Psoas muscle (tissue), 8 donors: ENCODE measurements around the gene FAM184B. TPM values are rescaled to one million over a fixed set of nuclear protein-coding genes. Genes with fewer than 3 reads are reported as not detected.

Experiments used
- ATAC-seq, 4 donors: fragments of 200-7000 bp; cut with Tn5 transposase; one replicate each; pipeline ENCODE4 v1.9.1; 2020; ENCODE audit warnings: moderate library complexity in 3 of 4, mild to moderate bottlenecking in 2 of 4
- DNase-seq, 2 donors: peaks; one replicate each; pipeline ENCODE4 v3.0.0-alpha.2; 2020
- H3K27ac ChIP-seq: fragments of 200-600 bp; one replicate; pipeline ENCODE4 v1.8.0; 2022
- H3K27me3 ChIP-seq, 3 donors: fragments of 200-600 bp in 1 of 3; one replicate each; pipeline versions ENCODE4 v1.6.1 to v1.8.0; 2013 to 2022; ENCODE audit warnings: low read length in 2 of 3, mild to moderate bottlenecking in 2 of 3, moderate library complexity in 1 of 3; ENCODE audit not compliant: insufficient read depth in 3 of 3
- H3K36me3 ChIP-seq, 2 donors: fragments of 200-600 bp in 1 of 2; one replicate each; pipeline versions ENCODE4 v1.6.1 to v1.8.0; 2013 to 2022; ENCODE audit warnings: low read depth in 1 of 2, mild to moderate bottlenecking in 1 of 2, moderate library complexity in 1 of 2; ENCODE audit not compliant: insufficient read depth in 1 of 2
- H3K4me1 ChIP-seq: fragments of 200-600 bp; one replicate; pipeline ENCODE4 v1.8.0; 2022
- H3K4me3 ChIP-seq: fragments of 200-600 bp; one replicate; pipeline ENCODE4 v1.8.0; 2022; ENCODE audit warnings: mild to moderate bottlenecking
- H3K9me3 ChIP-seq: fragments of 200-600 bp; one replicate; pipeline ENCODE4 v1.8.0; 2022
- WGBS, 3 donors: extraction: QIAGEN DNeasy Blood & Tissue Kit; methylation state at CpG; one replicate each; pipeline versions ENCODE4 v1.1.6 to v1.1.7; 2013; 5-methylcytosine and 5-hydroxymethylcytosine counted together
- intact Hi-C, 2 donors: fragments of 100-400 bp; cut with DNase I; formaldehyde crosslinking; loops; one replicate each; pipeline versions ENCODE4 v1.11.0 to v1.14.2; 2022
- polyA plus RNA-seq, 3 donors: library from polyadenylated mRNA; stranded (reverse); fragments of 200-250 nt; gene quantifications; one replicate each; pipeline ENCODE4 v1.2.3, GENCODE V29; 2013
- total RNA-seq, 4 donors: library from RNA; stranded (reverse); fragmentation: NEBNext Ultra II Directional in 2 of 4; extraction: Animal tissue kit (Norgen Biotek cat#: 25700) in 2 of 4; gene quantifications; one replicate each; pipeline versions ENCODE4 v1.2.1 to v1.2.4, GENCODE V29; 2021 to 2023
- TF ChIP-seq, protein P1 (sequence below): fragments of 200-600 bp; IDR thresholded peaks from one replicate; pipeline ENCODE4 v1.8.0; 2022; ENCODE audit warnings: antibody characterized with exemption
- donor health status: healthy with polysubstance abuse.
- donor health status: DM: no; HTN: no; CAD: no; lungs with moderate emphysema.
- donor health status: Bipolar disorder and iron deficiency.
- donor health status: healthy.
- donor health status: DM: yes; HTN: yes; CAD: no.
- donor health status: DM: no; HTN: no; CAD: no.
- donor health status: DM: no; HTN: no; CAD: no.
- donor health status: DM: yes; HTN: yes; CAD: no.

Gene FAM184B
- total and polyA plus RNA-seq, 7 donors, result 0.03 to 2.6 (median 0.38) TPM

DNA sequence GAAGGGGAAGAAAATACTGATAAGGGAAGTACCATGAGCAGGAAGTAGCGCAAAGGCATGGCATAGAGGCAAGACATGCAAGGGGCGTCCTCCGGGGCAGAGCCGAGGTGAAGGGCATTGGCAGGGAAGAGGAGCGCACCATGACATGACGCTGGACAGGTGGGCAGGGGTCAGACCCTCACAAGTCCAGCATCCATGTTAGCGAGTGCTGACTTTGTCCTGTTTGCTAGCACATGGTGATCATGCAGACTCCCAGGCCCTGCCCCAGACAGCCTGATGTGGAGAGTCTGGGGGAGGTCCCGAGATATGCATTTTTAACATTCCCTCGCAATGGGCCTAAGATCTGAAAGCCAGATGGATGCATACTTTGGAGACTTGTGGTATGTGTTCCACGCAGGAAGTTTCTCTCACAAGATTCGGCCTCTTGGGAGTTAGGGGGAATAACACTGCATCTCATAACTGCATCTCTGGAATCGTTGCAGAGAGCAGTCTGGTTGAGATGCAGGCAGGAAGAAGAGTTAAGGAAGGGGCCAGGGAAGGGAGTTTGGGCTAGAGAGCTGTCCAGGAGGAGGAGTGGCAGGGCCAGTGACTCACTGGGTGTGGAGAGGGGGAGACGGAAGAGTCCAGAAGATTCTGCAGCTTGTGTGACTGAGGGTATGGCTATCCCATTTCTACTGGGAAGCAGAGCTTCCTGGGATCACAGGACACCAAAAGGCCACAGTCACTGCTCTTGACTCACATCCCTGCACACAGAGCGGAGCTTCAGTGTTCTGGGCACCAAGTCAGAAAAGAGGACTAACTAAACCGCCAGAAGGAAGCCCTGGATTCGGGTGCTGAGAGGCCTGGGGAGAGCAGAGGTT lies 59.7 kb downstream of the FAM184B start:
- TF ChIP-seq, protein P1, sequence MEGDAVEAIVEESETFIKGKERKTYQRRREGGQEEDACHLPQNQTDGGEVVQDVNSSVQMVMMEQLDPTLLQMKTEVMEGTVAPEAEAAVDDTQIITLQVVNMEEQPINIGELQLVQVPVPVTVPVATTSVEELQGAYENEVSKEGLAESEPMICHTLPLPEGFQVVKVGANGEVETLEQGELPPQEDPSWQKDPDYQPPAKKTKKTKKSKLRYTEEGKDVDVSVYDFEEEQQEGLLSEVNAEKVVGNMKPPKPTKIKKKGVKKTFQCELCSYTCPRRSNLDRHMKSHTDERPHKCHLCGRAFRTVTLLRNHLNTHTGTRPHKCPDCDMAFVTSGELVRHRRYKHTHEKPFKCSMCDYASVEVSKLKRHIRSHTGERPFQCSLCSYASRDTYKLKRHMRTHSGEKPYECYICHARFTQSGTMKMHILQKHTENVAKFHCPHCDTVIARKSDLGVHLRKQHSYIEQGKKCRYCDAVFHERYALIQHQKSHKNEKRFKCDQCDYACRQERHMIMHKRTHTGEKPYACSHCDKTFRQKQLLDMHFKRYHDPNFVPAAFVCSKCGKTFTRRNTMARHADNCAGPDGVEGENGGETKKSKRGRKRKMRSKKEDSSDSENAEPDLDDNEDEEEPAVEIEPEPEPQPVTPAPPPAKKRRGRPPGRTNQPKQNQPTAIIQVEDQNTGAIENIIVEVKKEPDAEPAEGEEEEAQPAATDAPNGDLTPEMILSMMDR, result no peak
- DNase-seq (no peak), ATAC-seq (peak in 3 of 4 donors; percentile 46 to 64 (median 57))
- Histone ChIP-seq H3K27ac (no peak overlapping the region), H3K36me3 (no peaks in the 10 kb centered on the region), H3K4me1 (no peaks in the 10 kb centered on the region), H3K9me3 (no peaks in the 10 kb centered on the region), H3K4me3 (no peak overlapping the region), H3K27me3 (no peaks in the 10 kb centered on the region)
- 60 to 69% (median 61%) methylated on average over 16 of the region's 16 CpGs for WGBS, 3 donors
- intact Hi-C loops, result no loop called here

DNA sequence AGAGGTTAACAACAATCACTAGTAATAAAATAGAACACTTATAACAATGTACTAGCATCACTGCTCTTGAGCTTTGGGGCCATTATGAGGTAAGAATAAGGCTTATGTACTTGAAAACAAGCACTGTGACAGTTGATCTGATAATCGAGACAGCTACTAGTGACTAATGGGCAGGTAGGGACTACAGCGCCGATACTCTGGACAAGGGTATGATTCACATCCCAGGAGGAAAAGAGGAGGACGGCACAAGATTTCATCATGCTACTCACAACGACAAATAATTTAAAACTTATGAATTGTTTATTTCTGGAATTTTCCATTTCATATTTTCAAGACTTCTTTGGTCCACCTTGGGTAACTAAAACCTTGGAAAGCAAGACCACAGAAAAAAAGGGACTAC lies 62.3 kb downstream of the FAM184B start:
- Histone ChIP-seq H3K4me3 (no peak overlapping the region), H3K36me3 (no peaks in the 10 kb centered on the region), H3K4me1 (no peaks in the 10 kb centered on the region), H3K27me3 (no peaks in the 10 kb centered on the region), H3K27ac (no peak overlapping the region), H3K9me3 (no peaks in the 10 kb centered on the region)
- DNase-seq, result no peak
- intact Hi-C loops, result no loop called here
- 83 to 87% (median 84%) methylated on average over 5 of the region's 5 CpGs for WGBS, 3 donors
- ATAC-seq, result no peak
- TF ChIP-seq, protein P1, result no peak

DNA sequence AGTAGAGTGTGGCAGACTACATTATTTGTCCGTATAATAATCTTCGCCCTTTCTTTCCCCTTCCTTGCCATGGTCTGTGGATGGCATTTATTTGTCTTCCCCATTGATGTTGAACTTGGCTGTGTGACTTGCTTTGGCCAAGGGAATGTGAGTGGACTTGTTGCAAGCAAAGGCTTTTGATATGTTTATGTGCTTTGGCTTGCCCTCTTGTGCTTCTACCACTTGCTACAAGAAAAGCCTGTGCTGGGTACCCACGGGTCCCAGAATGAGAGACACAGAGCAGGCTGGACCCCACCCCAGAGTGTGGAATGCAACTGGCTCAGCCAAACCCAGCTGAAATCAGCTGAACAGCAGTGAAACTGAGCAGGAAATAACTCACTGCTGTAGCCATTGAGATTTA lies 63.0 kb downstream of the FAM184B start:
- intact Hi-C loops, result no loop called here
- Histone ChIP-seq H3K9me3 (no peaks in the 10 kb centered on the region), H3K27ac (no peak overlapping the region), H3K4me1 (no peaks in the 10 kb centered on the region), H3K27me3 (no peaks in the 10 kb centered on the region), H3K4me3 (no peak overlapping the region), H3K36me3 (no peaks in the 10 kb centered on the region)
- 63 to 66% (median 65%) methylated on average over 3 of the region's 3 CpGs for WGBS, 3 donors
- TF ChIP-seq, protein P1, result no peak
- no peak for DNase-seq
- ATAC-seq, result no peak

DNA sequence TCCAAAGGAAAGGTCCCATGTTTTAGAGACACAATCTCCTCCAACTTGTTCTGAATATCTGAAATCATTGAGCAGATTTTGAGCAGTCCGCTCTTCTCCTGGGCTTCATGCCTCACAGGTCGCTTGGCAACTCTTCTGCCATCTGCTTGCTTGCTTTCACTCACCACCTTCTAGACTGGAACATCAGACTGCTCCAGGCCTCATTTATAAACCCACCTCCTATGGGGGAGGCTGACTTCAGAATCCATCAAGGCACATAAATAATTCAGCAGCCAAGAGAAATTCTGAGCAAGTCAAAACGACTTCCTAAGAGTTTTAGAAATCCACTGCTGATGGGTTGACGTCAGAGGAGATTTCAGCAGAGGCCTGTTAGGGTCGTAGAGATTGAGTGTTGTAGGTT lies 64.1 kb downstream of the FAM184B start:
- DNase-seq (no peak), ATAC-seq (no peak)
- 50 to 61% (median 50%) methylated on average over 5 of the region's 5 CpGs for WGBS, 3 donors
- Histone ChIP-seq H3K36me3 (no peaks in the 10 kb centered on the region), H3K4me3 (no peak overlapping the region), H3K27ac (no peak overlapping the region), H3K9me3 (no peaks in the 10 kb centered on the region), H3K4me1 (no peaks in the 10 kb centered on the region), H3K27me3 (no peaks in the 10 kb centered on the region)
- intact Hi-C loops, result no loop called here
- TF ChIP-seq, protein P1, result no peak
